Activated CD8-positive, alpha-beta T cell treated with anti-CD3 and anti-CD28 coated beads for 36 hours (primary cell): ENCODE measurements around the gene ZNF599. TPM values are rescaled to one million over a fixed set of nuclear protein-coding genes. Genes with fewer than 3 reads are reported as not detected.

Experiments used
- ATAC-seq: fragments of 200-7000 bp; cut with Tn5 transposase; one replicate; pipeline ENCODE4 v1.10.0; 2021; ENCODE audit warnings: mild to moderate bottlenecking, moderate library complexity
- CTCF ChIA-PET: fragments of 350-600 bp; sonication (Branson Sonifier 250); formaldehyde crosslinking; loops from one replicate; lab custom pipeline; 2021; ENCODE audit warnings: antibody characterized with exemption; lab: Charles Lee
- POLR2A ChIA-PET: fragments of 350-600 bp; sonication (Branson Sonifier 250); formaldehyde crosslinking; loops from one replicate; lab custom pipeline; 2021; ENCODE audit warnings: antibody characterized with exemption; lab: Charles Lee
- DNase-seq: peaks from one replicate; pipeline ENCODE4 v3.0.0-alpha.2; 2020
- H3K27ac Mint-ChIP-seq: one replicate; pipeline ENCODE4 v1.8.0; 2021; ENCODE audit warnings: mild to moderate bottlenecking, mixed read lengths
- H3K27me3 Mint-ChIP-seq: one replicate; pipeline ENCODE4 v1.8.0; 2021; ENCODE audit warnings: mixed read lengths
- H3K36me3 Mint-ChIP-seq: one replicate; pipeline ENCODE4 v1.8.0; 2021; ENCODE audit warnings: low read depth, mixed read lengths
- H3K4me1 Mint-ChIP-seq: one replicate; pipeline ENCODE4 v1.8.0; 2021; ENCODE audit warnings: low read depth, mixed read lengths
- H3K4me3 Mint-ChIP-seq: one replicate; pipeline ENCODE4 v1.8.0; 2021; ENCODE audit warnings: mild to moderate bottlenecking, moderate library complexity, mixed read lengths
- H3K9me3 Mint-ChIP-seq: one replicate; pipeline ENCODE4 v1.8.0; 2021; ENCODE audit warnings: mixed read lengths
- intact Hi-C: fragments of 100-400 bp; cut with micrococcal nuclease; formaldehyde crosslinking; loops from one replicate; pipeline ENCODE4 v1.10.0; 2022
- total RNA-seq, 2 experiments: library from RNA; stranded (reverse); gene quantifications; one replicate each; pipeline ENCODE4 v1.2.3, GENCODE V29; 2021
- TF ChIP-seq, protein P1 (sequence below): fragments of 200-600 bp; IDR thresholded peaks from one replicate; pipeline ENCODE4 v1.8.0; 2022; ENCODE audit warnings: antibody characterized with exemption, mild to moderate bottlenecking

ZNF599 gene
- total RNA-seq, 2 experiments from 2014 or later, result 3.5 to 5.0 TPM

DNA sequence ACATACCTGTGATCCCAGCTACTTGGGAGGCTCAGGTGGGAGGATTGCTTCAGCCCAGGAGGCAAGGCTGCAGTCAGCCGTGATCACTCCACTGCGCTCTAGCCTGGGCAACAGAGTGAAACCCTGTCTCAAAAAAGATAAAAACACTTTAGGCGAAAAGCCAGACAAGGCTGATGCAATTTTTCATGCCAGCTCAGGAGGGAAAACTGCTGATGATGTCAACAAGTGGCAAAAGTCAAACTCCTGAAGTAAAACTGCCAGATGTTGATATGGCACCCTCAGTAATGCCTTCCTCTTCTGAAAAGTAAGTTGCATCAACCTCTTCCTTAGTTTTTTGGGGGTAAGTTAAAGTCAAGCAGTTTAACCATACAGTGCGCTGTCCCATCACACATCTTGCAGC lies 15.6 kb downstream of the ZNF599 start:
- TF ChIP-seq, protein P1, sequence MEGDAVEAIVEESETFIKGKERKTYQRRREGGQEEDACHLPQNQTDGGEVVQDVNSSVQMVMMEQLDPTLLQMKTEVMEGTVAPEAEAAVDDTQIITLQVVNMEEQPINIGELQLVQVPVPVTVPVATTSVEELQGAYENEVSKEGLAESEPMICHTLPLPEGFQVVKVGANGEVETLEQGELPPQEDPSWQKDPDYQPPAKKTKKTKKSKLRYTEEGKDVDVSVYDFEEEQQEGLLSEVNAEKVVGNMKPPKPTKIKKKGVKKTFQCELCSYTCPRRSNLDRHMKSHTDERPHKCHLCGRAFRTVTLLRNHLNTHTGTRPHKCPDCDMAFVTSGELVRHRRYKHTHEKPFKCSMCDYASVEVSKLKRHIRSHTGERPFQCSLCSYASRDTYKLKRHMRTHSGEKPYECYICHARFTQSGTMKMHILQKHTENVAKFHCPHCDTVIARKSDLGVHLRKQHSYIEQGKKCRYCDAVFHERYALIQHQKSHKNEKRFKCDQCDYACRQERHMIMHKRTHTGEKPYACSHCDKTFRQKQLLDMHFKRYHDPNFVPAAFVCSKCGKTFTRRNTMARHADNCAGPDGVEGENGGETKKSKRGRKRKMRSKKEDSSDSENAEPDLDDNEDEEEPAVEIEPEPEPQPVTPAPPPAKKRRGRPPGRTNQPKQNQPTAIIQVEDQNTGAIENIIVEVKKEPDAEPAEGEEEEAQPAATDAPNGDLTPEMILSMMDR, result no peak
- H3K4me3 Mint-ChIP-seq, result no peak overlapping the region
- H3K27ac Mint-ChIP-seq, result no peak overlapping the region
- no peak for DNase-seq
- peaks cover 57% of the 10 kb centered on the region for H3K36me3 Mint-ChIP-seq
- intact Hi-C loops, result no loop called here
- ATAC-seq, result no peak
- no peaks in the 10 kb centered on the region for H3K27me3 Mint-ChIP-seq
- H3K9me3 Mint-ChIP-seq, result peaks cover 65% of the 10 kb centered on the region
- no peaks in the 10 kb centered on the region for H3K4me1 Mint-ChIP-seq
- CTCF ChIA-PET, result no interaction called here
- POLR2A ChIA-PET, result no interaction called here

DNA sequence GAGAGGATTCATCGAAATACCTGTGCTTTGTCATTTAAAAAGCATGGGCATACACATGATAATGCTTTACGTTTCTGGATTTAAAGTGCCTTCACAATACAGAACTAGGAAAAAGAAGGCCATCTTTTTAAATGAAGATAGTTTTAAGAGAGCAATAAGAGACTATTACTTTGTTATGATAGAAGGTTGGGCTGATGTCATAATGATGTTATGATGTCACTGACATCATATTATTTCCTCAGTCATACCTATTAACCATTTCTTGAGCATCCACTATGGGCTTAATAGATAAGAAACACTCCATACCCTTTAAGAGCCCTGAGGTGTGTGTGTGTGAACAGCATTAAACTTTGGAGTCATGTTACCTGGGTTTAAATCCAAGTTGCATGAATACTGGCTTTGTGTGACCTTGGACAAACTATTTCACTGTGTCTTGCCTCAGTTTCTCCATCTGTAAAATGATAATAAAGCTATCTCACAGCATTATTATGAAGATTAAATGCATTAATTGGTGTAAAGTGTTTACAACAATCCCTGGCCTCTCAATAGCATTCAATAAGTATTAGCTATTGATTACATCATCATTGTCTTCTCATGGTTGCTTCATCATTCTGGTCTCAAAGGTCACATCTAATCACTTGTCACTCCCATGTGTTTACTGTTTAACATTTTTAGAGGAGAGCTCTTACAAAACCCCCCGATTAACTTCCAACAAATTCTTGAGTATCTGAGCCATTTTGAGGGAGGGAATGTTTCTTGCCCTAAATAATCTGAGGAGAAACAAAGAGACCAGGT lies 27.9 kb downstream of the ZNF599 start:
- TF ChIP-seq, protein P1, result no peak
- Mint-ChIP-seq H3K4me3 (no peak overlapping the region), H3K9me3 (peaks cover 63% of the 10 kb centered on the region), H3K36me3 (peaks cover 41% of the 10 kb centered on the region), H3K27me3 (no peaks in the 10 kb centered on the region), H3K4me1 (no peaks in the 10 kb centered on the region), H3K27ac (no peak overlapping the region)
- POLR2A ChIA-PET, result interaction anchor here (1.0 kb wide), 1 partner anchor 105 kb away, joined by 3 read pairs; no protein-coding TSS in a partner anchor
- CTCF ChIA-PET, result interaction anchor here (0.8 to 1.6 kb wide), 3 partner anchors 11 to 105 kb away, joined by 3 read pairs; no protein-coding TSS in a partner anchor
- DNase-seq (no peak), ATAC-seq (no peak)
- intact Hi-C loops, result no loop called here

DNA sequence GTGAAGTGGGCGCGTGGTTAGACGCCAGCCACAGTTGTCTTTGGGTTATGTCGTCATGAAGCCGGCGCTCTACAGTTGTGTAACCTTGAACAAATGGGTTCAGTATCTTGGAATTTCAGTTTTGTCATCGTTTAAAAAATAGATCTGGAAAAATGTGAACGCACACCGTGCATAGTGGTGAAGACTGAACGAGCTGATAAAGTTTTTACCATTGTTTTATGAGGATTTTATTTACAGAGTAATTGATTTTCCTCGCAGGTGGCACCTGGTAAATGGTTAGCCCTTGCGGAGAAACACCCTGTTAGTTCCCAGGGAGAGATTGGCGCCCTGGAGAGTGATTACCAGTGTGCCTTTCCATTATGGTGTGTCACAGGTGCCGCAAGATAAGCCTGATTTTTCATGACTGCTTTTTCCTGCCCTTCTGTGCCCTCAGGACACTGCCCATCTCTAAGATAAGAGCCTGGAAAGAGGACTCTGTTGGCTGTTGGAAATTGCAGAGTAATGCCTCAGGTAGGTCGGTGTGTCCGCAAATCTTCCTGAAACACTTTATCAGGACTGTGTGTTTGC lies 38.4 kb downstream of the ZNF599 start:
- ChIA-PET CTCF (interaction anchor here (0.9 to 1.7 kb wide), 2 partner anchors 11 to 22 kb away, joined by 3 to 4 read pairs; no protein-coding TSS in a partner anchor), POLR2A (interaction anchor here (0.7 to 1.4 kb wide), 3 partner anchors 8 to 229 kb away, joined by 3 read pairs; no protein-coding TSS in a partner anchor)
- TF ChIP-seq, protein P1, result no peak
- peaks cover 38% of the 10 kb centered on the region for H3K36me3 Mint-ChIP-seq
- peak overlapping the region; percentile 80 for H3K4me3 Mint-ChIP-seq
- peaks cover 15% of the 10 kb centered on the region for H3K9me3 Mint-ChIP-seq
- ATAC-seq (no peak), DNase-seq (no peak)
- no peaks in the 10 kb centered on the region for H3K27me3 Mint-ChIP-seq
- intact Hi-C loops, result no loop called here
- peak overlapping the region; percentile 92 for H3K27ac Mint-ChIP-seq
- peaks cover 26% of the 10 kb centered on the region for H3K4me1 Mint-ChIP-seq

DNA sequence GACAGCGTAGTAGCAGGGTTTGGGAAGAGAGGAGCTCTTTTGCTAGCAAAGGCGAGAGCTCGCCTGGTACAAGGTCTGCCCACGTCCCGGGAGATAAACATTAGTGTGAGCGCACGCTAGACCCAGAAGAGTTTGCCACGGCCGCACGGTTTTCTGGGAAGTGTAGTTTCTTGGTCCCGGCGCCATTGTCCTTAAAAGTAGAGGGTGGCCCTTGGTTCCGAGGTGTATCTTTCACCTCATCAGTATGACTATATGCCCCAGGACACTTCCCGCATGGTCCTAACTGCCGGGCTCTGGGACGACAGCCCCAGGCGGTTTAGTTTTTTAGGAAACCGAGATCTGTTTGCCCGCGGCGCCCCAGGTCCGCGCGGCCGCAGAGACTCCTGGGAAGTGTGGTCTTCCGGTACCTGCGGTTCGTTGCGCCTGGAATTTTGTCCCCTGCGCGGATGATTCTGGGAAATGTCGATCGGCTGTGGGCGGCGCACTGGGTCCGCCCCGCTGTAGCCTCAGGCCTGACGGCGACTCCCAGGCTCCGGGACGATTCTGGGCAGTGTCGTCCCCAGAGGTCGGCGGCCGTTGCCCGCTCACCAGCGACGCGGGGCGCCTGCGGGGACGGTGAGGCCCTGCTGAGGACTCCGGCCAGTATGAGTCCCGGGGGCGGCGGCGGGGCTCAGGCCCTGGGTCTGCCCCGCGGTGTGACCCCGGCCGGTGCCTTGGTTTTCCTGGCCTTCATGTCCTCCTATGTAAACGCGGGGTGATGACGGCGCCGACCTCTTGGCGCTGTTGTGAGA lies 39.1 kb downstream of the ZNF599 start, which contains the start of gene ZNF181:
ZNF181 (plus strand) TSS at position 498 of the 791 bp plus-strand sequence. CDS start 795 bp downstream, outside the sequence.
- H3K27ac Mint-ChIP-seq, result peak within 1 kb of the TSS; percentile 92
- CTCF ChIA-PET, result interaction anchor here (0.9 to 1.7 kb wide), 3 partner anchors 12 to 21 kb away, joined by 3 to 4 read pairs (median 3); no protein-coding TSS in a partner anchor
- peaks cover 11% of the 10 kb centered on the region for H3K9me3 Mint-ChIP-seq
- peak; percentile 93 for DNase-seq
- peaks cover 31% of the 10 kb centered on the region for H3K36me3 Mint-ChIP-seq
- peak; percentile 91 for ATAC-seq
- intact Hi-C loops, result no loop called here
- H3K4me1 Mint-ChIP-seq, result peaks cover 26% of the 10 kb centered on the region
- POLR2A ChIA-PET, result interaction anchor here (0.7 to 2.9 kb wide), 4 partner anchors 38 to 230 kb away, joined by 3 to 11 read pairs (median 4); partner anchors contain the start of gene ZNF302
- TF ChIP-seq, protein P1, result no peak
- no peaks in the 10 kb centered on the region for H3K27me3 Mint-ChIP-seq
- H3K4me3 Mint-ChIP-seq, result peak within 1 kb of the TSS; percentile 80
